Natural killer cell (primary cell): ENCODE data around the gene POLR3B. TPM values are rescaled to one million over a fixed set of nuclear protein-coding genes. Genes with fewer than 3 reads are reported as not detected.

ENCODE experiments used
- ATAC-seq, 3 donors: fragments of 150-1000 bp in 2 of 3; fragments of 200-7000 bp in 1 of 3; cut with Tn5 transposase; 1 replicate in 1 of 3; 2 replicates in 2 of 3; pipeline ENCODE4 v1.10.0; 2021; ENCODE audit warnings: mild to moderate bottlenecking in 2 of 3, moderate library complexity in 2 of 3
- DNase-seq, 2 donors: peaks; one replicate each; pipeline versions ENCODE4 v3.0.0 to v3.0.0-alpha.2; 2013 to 2021; ENCODE audit warnings: mixed read lengths in 1 of 2
- H3K27ac ChIP-seq: one replicate; pipeline ENCODE4 v1.5.1; 2013; ENCODE audit warnings: mild to moderate bottlenecking, low read length
- H3K27me3 ChIP-seq: one replicate; pipeline ENCODE4 v1.6.1; 2013; ENCODE audit warnings: low read length; ENCODE audit not compliant: control insufficient read depth, insufficient read depth
- H3K36me3 ChIP-seq: one replicate; pipeline ENCODE4 v1.6.1; 2013; ENCODE audit warnings: low read length; ENCODE audit not compliant: control insufficient read depth, insufficient read depth
- H3K4me1 ChIP-seq: one replicate; pipeline ENCODE4 v1.6.1; 2013; ENCODE audit warnings: low read length; ENCODE audit not compliant: control insufficient read depth, insufficient read depth
- H3K4me3 ChIP-seq: one replicate; pipeline ENCODE4 v1.5.1; 2013; ENCODE audit warnings: low read length
- H3K9me3 ChIP-seq: one replicate; pipeline ENCODE4 v1.6.1; 2013; ENCODE audit warnings: low read length; ENCODE audit not compliant: control insufficient read depth, insufficient read depth
- H3K27ac Mint-ChIP-seq, 2 donors: one replicate each; pipeline ENCODE4 v1.8.0; 2022; ENCODE audit warnings: mild to moderate bottlenecking in 2 of 2, mixed read lengths in 2 of 2, moderate library complexity in 1 of 2
- H3K27me3 Mint-ChIP-seq, 2 donors: one replicate each; pipeline ENCODE4 v1.8.0; 2022; ENCODE audit warnings: low read depth in 2 of 2, mixed read lengths in 2 of 2
- H3K36me3 Mint-ChIP-seq: one replicate; pipeline ENCODE4 v1.8.0; 2022; ENCODE audit warnings: mixed read lengths
- H3K4me1 Mint-ChIP-seq, 2 donors: one replicate each; pipeline ENCODE4 v1.8.0; 2022; ENCODE audit warnings: mixed read lengths in 2 of 2
- H3K4me3 Mint-ChIP-seq: one replicate; pipeline ENCODE4 v1.8.0; 2022; ENCODE audit warnings: mild to moderate bottlenecking, moderate library complexity, mixed read lengths
- H3K9me3 Mint-ChIP-seq, 2 donors: one replicate each; pipeline ENCODE4 v1.8.0; 2022; ENCODE audit warnings: mixed read lengths in 2 of 2
- WGBS: methylation state at CpG from one replicate; pipeline ENCODE4 v1.1.7; 2013; ENCODE audit warnings: missing lambda C conversion rate; ENCODE audit not compliant: insufficient coverage; 5-methylcytosine and 5-hydroxymethylcytosine counted together
- intact Hi-C: fragments of 100-400 bp; cut with micrococcal nuclease; formaldehyde crosslinking; loops from one replicate; pipeline ENCODE4 v1.14.2; 2022
- total RNA-seq, 4 donors: library from RNA; stranded (reverse); fragments of 120-200 nt in 1 of 4; gene quantifications; one replicate each; pipeline versions ENCODE4 v1.2.3 to v1.2.4, GENCODE V29; 2013 to 2022
- TF ChIP-seq, protein P1 (sequence below): fragments of 200-600 bp; IDR thresholded peaks from one replicate; pipeline ENCODE4 v1.8.0; 2022; ENCODE audit warnings: antibody characterized with exemption

POLR3B gene
- total RNA-seq, 3 donors from 2014 or later (not counting 1 experiment from before 2014, with no cell fraction given) = 3.8 to 8.1 (median 5.4) TPM

DNA sequence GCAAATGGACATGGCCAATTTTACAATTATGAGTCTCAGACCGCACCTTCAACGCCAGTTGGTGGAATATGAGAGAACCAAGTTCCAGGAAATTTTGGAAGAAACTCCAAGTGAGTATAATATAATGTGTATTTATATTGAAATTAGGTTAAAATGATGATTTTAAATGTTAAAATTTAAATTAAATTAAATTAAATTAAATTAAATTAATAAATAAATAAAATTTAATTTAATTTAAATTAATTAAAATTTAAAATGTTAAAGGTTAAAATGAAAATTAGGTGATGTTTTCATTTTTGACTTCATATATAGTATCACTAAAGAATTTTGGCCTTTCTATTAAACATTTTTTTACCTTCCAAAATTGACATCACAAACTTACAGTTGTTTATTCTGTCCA, 34.0 kb upstream of the POLR3B start:
- WGBS = 96% methylated on average over 2 of the region's 2 CpGs
- intact Hi-C loops = no loop called here
- peaks cover 78% of the 10 kb centered on the region for H3K36me3 ChIP-seq

GRCh38 chr12:106327309-106327869, 30.2 kb upstream of the POLR3B start:
- no peaks in the 10 kb centered on the region for H3K27me3 ChIP-seq
- DNase-seq = no peak
- H3K27me3 Mint-ChIP-seq = no peaks in the 10 kb centered on the region
- WGBS = 98% methylated on average over 2 of the region's 2 CpGs
- H3K4me3 ChIP-seq = no peak overlapping the region
- no peaks in the 10 kb centered on the region for H3K9me3 ChIP-seq
- no peak overlapping the region for H3K27ac Mint-ChIP-seq
- TF ChIP-seq, protein P1, sequence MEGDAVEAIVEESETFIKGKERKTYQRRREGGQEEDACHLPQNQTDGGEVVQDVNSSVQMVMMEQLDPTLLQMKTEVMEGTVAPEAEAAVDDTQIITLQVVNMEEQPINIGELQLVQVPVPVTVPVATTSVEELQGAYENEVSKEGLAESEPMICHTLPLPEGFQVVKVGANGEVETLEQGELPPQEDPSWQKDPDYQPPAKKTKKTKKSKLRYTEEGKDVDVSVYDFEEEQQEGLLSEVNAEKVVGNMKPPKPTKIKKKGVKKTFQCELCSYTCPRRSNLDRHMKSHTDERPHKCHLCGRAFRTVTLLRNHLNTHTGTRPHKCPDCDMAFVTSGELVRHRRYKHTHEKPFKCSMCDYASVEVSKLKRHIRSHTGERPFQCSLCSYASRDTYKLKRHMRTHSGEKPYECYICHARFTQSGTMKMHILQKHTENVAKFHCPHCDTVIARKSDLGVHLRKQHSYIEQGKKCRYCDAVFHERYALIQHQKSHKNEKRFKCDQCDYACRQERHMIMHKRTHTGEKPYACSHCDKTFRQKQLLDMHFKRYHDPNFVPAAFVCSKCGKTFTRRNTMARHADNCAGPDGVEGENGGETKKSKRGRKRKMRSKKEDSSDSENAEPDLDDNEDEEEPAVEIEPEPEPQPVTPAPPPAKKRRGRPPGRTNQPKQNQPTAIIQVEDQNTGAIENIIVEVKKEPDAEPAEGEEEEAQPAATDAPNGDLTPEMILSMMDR = no peak
- no peak overlapping the region for H3K4me3 Mint-ChIP-seq
- H3K36me3 Mint-ChIP-seq = peaks cover 22% of the 10 kb centered on the region
- no peak overlapping the region for H3K27ac ChIP-seq
- no peaks in the 10 kb centered on the region for H3K4me1 ChIP-seq
- intact Hi-C loops = no loop called here
- ATAC-seq = no peak
- no peaks in the 10 kb centered on the region for H3K9me3 Mint-ChIP-seq
- H3K4me1 Mint-ChIP-seq = peaks cover 4 to 13% of the 10 kb centered on the region in 2 donors
- peaks cover 72% of the 10 kb centered on the region for H3K36me3 ChIP-seq

More for the DNA sequence above, 34.0 kb upstream of the POLR3B start:
- DNase-seq = no peak
- H3K27me3 ChIP-seq = no peaks in the 10 kb centered on the region
- no peak overlapping the region for H3K27ac ChIP-seq
- no peaks in the 10 kb centered on the region for H3K9me3 Mint-ChIP-seq
- TF ChIP-seq, protein P1 = no peak
- no peak overlapping the region for H3K4me3 ChIP-seq
- peaks cover 4 to 5% of the 10 kb centered on the region in 2 donors for H3K4me1 Mint-ChIP-seq
- H3K36me3 Mint-ChIP-seq = peaks cover 37% of the 10 kb centered on the region
- no peaks in the 10 kb centered on the region for H3K4me1 ChIP-seq
- H3K27me3 Mint-ChIP-seq = no peaks in the 10 kb centered on the region
- H3K27ac Mint-ChIP-seq = no peak overlapping the region
- H3K4me3 Mint-ChIP-seq = no peak overlapping the region
- no peaks in the 10 kb centered on the region for H3K9me3 ChIP-seq
- ATAC-seq = no peak

DNA sequence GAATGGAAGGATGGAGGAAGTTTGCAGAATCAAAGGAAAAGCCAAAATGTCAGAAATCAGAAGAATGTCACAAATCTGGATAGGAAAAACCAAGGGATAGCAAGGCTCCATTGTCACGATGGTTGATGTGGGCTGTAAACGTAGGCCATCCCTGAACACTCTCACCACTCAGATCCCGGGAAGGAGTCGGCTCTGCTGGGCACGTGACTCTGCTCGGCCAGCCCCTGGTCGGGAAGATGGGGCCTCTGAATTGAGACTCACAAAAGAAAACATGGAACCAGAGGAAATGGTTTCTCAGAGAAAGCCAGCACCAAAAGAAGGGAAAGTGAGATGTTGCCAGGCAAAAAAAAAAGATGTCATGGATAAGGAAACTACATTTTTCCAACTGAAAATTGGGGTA, 28.8 kb upstream of the POLR3B start:
- no peak overlapping the region for H3K4me3 ChIP-seq
- peaks cover 4 to 13% of the 10 kb centered on the region in 2 donors for H3K4me1 Mint-ChIP-seq
- peaks cover 71% of the 10 kb centered on the region for H3K36me3 ChIP-seq
- no peaks in the 10 kb centered on the region for H3K27me3 ChIP-seq
- peaks cover 17% of the 10 kb centered on the region for H3K36me3 Mint-ChIP-seq
- WGBS = 89% methylated on average over 7 of the region's 7 CpGs
- ATAC-seq = no peak
- no peak for DNase-seq
- H3K27me3 Mint-ChIP-seq = no peaks in the 10 kb centered on the region
- H3K27ac ChIP-seq = no peak overlapping the region
- no peak overlapping the region for H3K27ac Mint-ChIP-seq
- no peaks in the 10 kb centered on the region for H3K4me1 ChIP-seq
- TF ChIP-seq, protein P1 = no peak
- H3K4me3 Mint-ChIP-seq = no peak overlapping the region
- H3K9me3 Mint-ChIP-seq = no peaks in the 10 kb centered on the region
- intact Hi-C loops = no loop called here
- H3K9me3 ChIP-seq = no peaks in the 10 kb centered on the region
